Measurements from ENCODE around the gene HIP1R. TPM values are rescaled to one million over a fixed set of nuclear protein-coding genes. Genes with fewer than 3 reads are reported as not detected.

HIP1R gene
- polyA plus RNA-seq, 2 of the 4 experiments (the other 2 are of a cell fraction): 9.0 to 10.6 TPM

- POLR2A ChIA-PET: interaction anchor here (0.5 kb wide), 1 partner anchor 306 kb away, joined by 3 read pairs; no protein-coding TSS in a partner anchor
- no peak for FAIRE-seq
- Histone ChIP-seq H3K4me1 (peaks cover 6% of the 10 kb centered on the region; the same call in 1 of the 3 replicates), H3K4me2 (no peak overlapping the region), H3K9me3 (no peaks in the 10 kb centered on the region), H3K4me3 (no peak overlapping the region), H3K27ac (no peak overlapping the region)
- no peak for TF ChIP-seq HOXB5 (CRISPR knock-in tag; IDR thresholded peaks at IDR 0.05)
- no peak for TF ChIP-seq ESRRA (IDR thresholded peaks at IDR 0.05; ENCODE audit: borderline replicate concordance, low read length)
- no peak for TF ChIP-seq RAD21 (conservative IDR thresholded peaks at IDR 0.05 in 1 of 2, IDR thresholded peaks at IDR 0.05 in 1 of 2)
- TF ChIP-seq HMGXB4 (CRISPR knock-in tag; IDR thresholded peaks at IDR 0.05; ENCODE audit: borderline replicate concordance): no peak
- TF ChIP-seq ATOH8 (CRISPR knock-in tag; IDR thresholded peaks at IDR 0.05; ENCODE audit: low read depth): no peak
- TF ChIP-seq FOXS1 (CRISPR knock-in tag; IDR thresholded peaks at IDR 0.05): no peak
- TF ChIP-seq PBX3 (IDR thresholded peaks at IDR 0.05): no peak
- TF ChIP-seq POLR2A (IDR thresholded peaks at IDR 0.05; ENCODE audit: low read length): no peak
- TF ChIP-seq TP53 (CRISPR knock-in tag; IDR thresholded peaks at IDR 0.05): no peak
- TF ChIP-seq TFCP2L1 (CRISPR knock-in tag; IDR thresholded peaks at IDR 0.05): no peak
- no peak for TF ChIP-seq EHMT2 (IDR thresholded peaks at IDR 0.05; ENCODE audit: low read depth)
- TF ChIP-seq CBX8 (IDR thresholded peaks at IDR 0.05): no peak
- TF ChIP-seq MAX (IDR thresholded peaks at IDR 0.05): no peak
- TF ChIP-seq KDM5A (IDR thresholded peaks at IDR 0.05): no peak
- TF ChIP-seq NR3C1 (IDR thresholded peaks at IDR 0.05): no peak
- no peak for TF ChIP-seq REST (IDR thresholded peaks at IDR 0.05)
- no peak for TF ChIP-seq ZSCAN20 (CRISPR knock-in tag; IDR thresholded peaks at IDR 0.05)
- TF ChIP-seq USF2 (IDR thresholded peaks at IDR 0.05): no peak
- TF ChIP-seq SMC3 (IDR thresholded peaks at IDR 0.05): no peak
- no peak for TF ChIP-seq MAZ (IDR thresholded peaks at IDR 0.05; ENCODE audit: borderline replicate concordance, low read depth, low read length)
- peak in 1 of 2 experiments; percentile 59; a peak in 2 of 6 replicates for ATAC-seq
- no peak for DNase-seq (ENCODE audit: low read depth in 1 of 2, low spot score in 1 of 2)
- WGBS (ENCODE audit: missing lambda C conversion rate): 63% methylated on average over 7 of the region's 7 CpGs
- CTCF ChIA-PET: no interaction called here
Measured at GRCh38 chr12:122820838-122821271, 14.4 kb upstream of the HIP1R start.

Measured in A549 (cell line).